HepG2 (cell line): ENCODE data around the gene GMEB2. TPM values are rescaled to one million over a fixed set of nuclear protein-coding genes. Genes with fewer than 3 reads are reported as not detected.

Experiments
- AKAP8 ChIP-seq: sonication (generic); formaldehyde crosslinking; IDR thresholded peaks from 2 replicates; pipeline ENCODE4 v1.5.1; 2020; ENCODE audit warnings: mild to moderate bottlenecking, missing genetic modification reagents
- ATRX ChIP-seq: sonication (generic); formaldehyde crosslinking; IDR thresholded peaks from 2 replicates; pipeline ENCODE4 v1.4.0; 2020; ENCODE audit warnings: missing genetic modification reagents, borderline replicate concordance
- CBFB ChIP-seq: sonication (generic); formaldehyde crosslinking; IDR thresholded peaks from 2 replicates; pipeline ENCODE4 v1.4.0; 2020; ENCODE audit warnings: missing genetic modification reagents
- FOXK2 ChIP-seq: fragments of 450-650 bp; IDR thresholded peaks from 2 replicates; pipeline ENCODE4 v1.6.1; 2016
- MEIS2 ChIP-seq: sonication (generic); formaldehyde crosslinking; IDR thresholded peaks from 2 replicates; pipeline ENCODE4 v1.9.0; 2021; ENCODE audit warnings: mild to moderate bottlenecking, missing genetic modification reagents
- PHF21A ChIP-seq: sonication (generic); formaldehyde crosslinking; IDR thresholded peaks from 2 replicates; pipeline ENCODE4 v1.5.0; 2020; ENCODE audit warnings: mild to moderate bottlenecking, missing genetic modification reagents
- POLR2AphosphoS5 ChIP-seq: IDR thresholded peaks from 2 replicates; pipeline ENCODE4 v1.6.1; 2012; ENCODE audit warnings: low read depth, low read length
- RAD21 ChIP-seq: fragments of 450-650 bp; formaldehyde crosslinking; IDR thresholded peaks from 2 replicates; pipeline ENCODE4 v1.5.0; 2020; ENCODE audit warnings: mild to moderate bottlenecking
- TEAD3 ChIP-seq: optimal IDR thresholded peaks from 2 replicates; pipeline ENCODE3; 2016; ENCODE audit warnings: borderline replicate concordance
- ZKSCAN1 ChIP-seq: fragments of 150-350 bp; IDR thresholded peaks from 2 replicates; pipeline ENCODE4 v1.6.1; 2014; ENCODE audit warnings: low read length
- ZKSCAN5 ChIP-seq: sonication (generic); formaldehyde crosslinking; IDR thresholded peaks from 2 replicates; pipeline ENCODE4 v1.5.1; 2020; ENCODE audit warnings: mild to moderate bottlenecking, missing genetic modification reagents
- ZNF598 ChIP-seq: sonication (generic); formaldehyde crosslinking; IDR thresholded peaks from 2 replicates; pipeline ENCODE4 v1.5.1; 2020; ENCODE audit warnings: mild to moderate bottlenecking, missing genetic modification reagents, borderline replicate concordance
- ZNF614 ChIP-seq: IDR thresholded peaks from 2 replicates; pipeline ENCODE4 v1.6.1; 2018; ENCODE audit warnings: missing biosample characterization, missing genetic modification reagents, inconsistent platforms, borderline replicate concordance
- ZNF75D ChIP-seq: sonication (generic); formaldehyde crosslinking; IDR thresholded peaks from 2 replicates; pipeline ENCODE4 v1.8.1; 2023; ENCODE audit warnings: missing genetic modification reagents, mild to moderate bottlenecking, borderline replicate concordance
- polyA plus RNA-seq, 8 experiments: library from polyadenylated mRNA; depleted of rRNA in 3 of 8; stranded (reverse) in 7 of 8; unstranded in 1 of 8; fragments of >200 nt; fragmentation: Illumina TruSeq in 4 of 8; extraction: Trizol in 4 of 8; gene quantifications; 2 replicates each; pipeline versions ENCODE4 v1.2.1 to v1.2.3, GENCODE V29; 2011 to 2016; ENCODE audit warnings: low read depth in 4 of 8, missing spikeins in 1 of 8, mixed read lengths in 1 of 8; ENCODE audit not compliant: insufficient read depth in 1 of 8
- total RNA-seq, 5 experiments: library from RNA; depleted of rRNA; stranded (reverse); fragments of >200 nt; fragmentation: Illumina TruSeq; extraction: Trizol; gene quantifications; 2 replicates each; pipeline ENCODE4 v1.2.3, GENCODE V29; 2016; ENCODE audit warnings: low read depth in 1 of 5
- TF ChIP-seq, protein P1 (sequence below): sonication (generic); formaldehyde crosslinking; IDR thresholded peaks from 2 replicates; pipeline ENCODE4 v1.4.0; 2020; ENCODE audit warnings: missing genetic modification reagents
- TF ChIP-seq, protein P2 (sequence below): sonication (generic); formaldehyde crosslinking; IDR thresholded peaks from 2 replicates; pipeline ENCODE4 v1.4.0; 2020; ENCODE audit warnings: mild to moderate bottlenecking, missing genetic modification reagents
- TF ChIP-seq, protein P3 (sequence below): sonication (generic); formaldehyde crosslinking; IDR thresholded peaks from 2 replicates; pipeline ENCODE4 v1.5.1; 2020; ENCODE audit warnings: mild to moderate bottlenecking, missing genetic modification reagents, moderate library complexity

GMEB2 gene
- total and polyA plus RNA-seq, 2 of the 13 experiments (the other 11 are each of a cell fraction or from before 2014, with no cell fraction given) = 10.6 to 12.4 TPM

DNA sequence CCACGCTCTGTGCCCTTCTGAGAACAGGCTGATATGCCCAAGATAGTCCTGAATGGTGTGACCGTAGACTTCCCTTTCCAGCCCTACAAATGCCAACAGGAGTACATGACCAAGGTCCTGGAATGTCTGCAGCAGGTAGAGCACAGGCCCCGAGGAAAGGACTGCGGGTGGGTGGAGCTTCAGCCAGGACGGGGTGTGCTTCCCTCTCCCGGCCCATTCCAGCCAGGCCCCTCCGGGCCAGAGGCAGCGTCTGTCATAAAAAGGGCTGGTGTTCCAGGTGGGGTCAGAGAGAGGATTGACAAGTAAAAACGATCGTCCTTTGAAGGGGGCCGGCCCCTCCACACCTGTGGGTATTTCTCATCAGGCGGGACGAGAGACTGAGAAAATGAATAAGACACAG, 32.5 kb upstream of the GMEB2 start (continued):
- TF ChIP-seq, protein P1, sequence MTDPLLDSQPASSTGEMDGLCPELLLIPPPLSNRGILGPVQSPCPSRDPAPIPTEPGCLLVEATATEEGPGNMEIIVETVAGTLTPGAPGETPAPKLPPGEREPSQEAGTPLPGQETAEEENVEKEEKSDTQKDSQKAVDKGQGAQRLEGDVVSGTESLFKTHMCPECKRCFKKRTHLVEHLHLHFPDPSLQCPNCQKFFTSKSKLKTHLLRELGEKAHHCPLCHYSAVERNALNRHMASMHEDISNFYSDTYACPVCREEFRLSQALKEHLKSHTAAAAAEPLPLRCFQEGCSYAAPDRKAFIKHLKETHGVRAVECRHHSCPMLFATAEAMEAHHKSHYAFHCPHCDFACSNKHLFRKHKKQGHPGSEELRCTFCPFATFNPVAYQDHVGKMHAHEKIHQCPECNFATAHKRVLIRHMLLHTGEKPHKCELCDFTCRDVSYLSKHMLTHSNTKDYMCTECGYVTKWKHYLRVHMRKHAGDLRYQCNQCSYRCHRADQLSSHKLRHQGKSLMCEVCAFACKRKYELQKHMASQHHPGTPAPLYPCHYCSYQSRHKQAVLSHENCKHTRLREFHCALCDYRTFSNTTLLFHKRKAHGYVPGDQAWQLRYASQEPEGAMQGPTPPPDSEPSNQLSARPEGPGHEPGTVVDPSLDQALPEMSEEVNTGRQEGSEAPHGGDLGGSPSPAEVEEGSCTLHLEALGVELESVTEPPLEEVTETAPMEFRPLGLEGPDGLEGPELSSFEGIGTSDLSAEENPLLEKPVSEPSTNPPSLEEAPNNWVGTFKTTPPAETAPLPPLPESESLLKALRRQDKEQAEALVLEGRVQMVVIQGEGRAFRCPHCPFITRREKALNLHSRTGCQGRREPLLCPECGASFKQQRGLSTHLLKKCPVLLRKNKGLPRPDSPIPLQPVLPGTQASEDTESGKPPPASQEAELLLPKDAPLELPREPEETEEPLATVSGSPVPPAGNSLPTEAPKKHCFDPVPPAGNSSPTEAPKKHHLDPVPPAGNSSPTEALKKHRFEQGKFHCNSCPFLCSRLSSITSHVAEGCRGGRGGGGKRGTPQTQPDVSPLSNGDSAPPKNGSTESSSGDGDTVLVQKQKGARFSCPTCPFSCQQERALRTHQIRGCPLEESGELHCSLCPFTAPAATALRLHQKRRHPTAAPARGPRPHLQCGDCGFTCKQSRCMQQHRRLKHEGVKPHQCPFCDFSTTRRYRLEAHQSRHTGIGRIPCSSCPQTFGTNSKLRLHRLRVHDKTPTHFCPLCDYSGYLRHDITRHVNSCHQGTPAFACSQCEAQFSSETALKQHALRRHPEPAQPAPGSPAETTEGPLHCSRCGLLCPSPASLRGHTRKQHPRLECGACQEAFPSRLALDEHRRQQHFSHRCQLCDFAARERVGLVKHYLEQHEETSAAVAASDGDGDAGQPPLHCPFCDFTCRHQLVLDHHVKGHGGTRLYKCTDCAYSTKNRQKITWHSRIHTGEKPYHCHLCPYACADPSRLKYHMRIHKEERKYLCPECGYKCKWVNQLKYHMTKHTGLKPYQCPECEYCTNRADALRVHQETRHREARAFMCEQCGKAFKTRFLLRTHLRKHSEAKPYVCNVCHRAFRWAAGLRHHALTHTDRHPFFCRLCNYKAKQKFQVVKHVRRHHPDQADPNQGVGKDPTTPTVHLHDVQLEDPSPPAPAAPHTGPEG (CRISPR knock-in tag) = no peak
- TF ChIP-seq FOXK2 (no peak), ZKSCAN5 (no peak), RAD21 (CRISPR knock-in tag) (0 out of 2 replicates have a peak, but pooled peaks have one; percentile 20), ATRX (CRISPR knock-in tag) (no peak), MEIS2 (CRISPR knock-in tag) (no peak), TEAD3 (CRISPR knock-in tag) (peak; percentile 38), CBFB (CRISPR knock-in tag) (no peak), ZNF598 (CRISPR knock-in tag) (no peak), ZNF75D (CRISPR knock-in tag) (no peak), POLR2AphosphoS5 (0 out of 2 replicates have a peak, but pooled peaks have one; percentile 27), ZKSCAN1 (no peak), PHF21A (CRISPR knock-in tag) (no peak), ZNF614 (CRISPR knock-in tag) (no peak), AKAP8 (CRISPR knock-in tag) (no peak)
- TF ChIP-seq, protein P2, sequence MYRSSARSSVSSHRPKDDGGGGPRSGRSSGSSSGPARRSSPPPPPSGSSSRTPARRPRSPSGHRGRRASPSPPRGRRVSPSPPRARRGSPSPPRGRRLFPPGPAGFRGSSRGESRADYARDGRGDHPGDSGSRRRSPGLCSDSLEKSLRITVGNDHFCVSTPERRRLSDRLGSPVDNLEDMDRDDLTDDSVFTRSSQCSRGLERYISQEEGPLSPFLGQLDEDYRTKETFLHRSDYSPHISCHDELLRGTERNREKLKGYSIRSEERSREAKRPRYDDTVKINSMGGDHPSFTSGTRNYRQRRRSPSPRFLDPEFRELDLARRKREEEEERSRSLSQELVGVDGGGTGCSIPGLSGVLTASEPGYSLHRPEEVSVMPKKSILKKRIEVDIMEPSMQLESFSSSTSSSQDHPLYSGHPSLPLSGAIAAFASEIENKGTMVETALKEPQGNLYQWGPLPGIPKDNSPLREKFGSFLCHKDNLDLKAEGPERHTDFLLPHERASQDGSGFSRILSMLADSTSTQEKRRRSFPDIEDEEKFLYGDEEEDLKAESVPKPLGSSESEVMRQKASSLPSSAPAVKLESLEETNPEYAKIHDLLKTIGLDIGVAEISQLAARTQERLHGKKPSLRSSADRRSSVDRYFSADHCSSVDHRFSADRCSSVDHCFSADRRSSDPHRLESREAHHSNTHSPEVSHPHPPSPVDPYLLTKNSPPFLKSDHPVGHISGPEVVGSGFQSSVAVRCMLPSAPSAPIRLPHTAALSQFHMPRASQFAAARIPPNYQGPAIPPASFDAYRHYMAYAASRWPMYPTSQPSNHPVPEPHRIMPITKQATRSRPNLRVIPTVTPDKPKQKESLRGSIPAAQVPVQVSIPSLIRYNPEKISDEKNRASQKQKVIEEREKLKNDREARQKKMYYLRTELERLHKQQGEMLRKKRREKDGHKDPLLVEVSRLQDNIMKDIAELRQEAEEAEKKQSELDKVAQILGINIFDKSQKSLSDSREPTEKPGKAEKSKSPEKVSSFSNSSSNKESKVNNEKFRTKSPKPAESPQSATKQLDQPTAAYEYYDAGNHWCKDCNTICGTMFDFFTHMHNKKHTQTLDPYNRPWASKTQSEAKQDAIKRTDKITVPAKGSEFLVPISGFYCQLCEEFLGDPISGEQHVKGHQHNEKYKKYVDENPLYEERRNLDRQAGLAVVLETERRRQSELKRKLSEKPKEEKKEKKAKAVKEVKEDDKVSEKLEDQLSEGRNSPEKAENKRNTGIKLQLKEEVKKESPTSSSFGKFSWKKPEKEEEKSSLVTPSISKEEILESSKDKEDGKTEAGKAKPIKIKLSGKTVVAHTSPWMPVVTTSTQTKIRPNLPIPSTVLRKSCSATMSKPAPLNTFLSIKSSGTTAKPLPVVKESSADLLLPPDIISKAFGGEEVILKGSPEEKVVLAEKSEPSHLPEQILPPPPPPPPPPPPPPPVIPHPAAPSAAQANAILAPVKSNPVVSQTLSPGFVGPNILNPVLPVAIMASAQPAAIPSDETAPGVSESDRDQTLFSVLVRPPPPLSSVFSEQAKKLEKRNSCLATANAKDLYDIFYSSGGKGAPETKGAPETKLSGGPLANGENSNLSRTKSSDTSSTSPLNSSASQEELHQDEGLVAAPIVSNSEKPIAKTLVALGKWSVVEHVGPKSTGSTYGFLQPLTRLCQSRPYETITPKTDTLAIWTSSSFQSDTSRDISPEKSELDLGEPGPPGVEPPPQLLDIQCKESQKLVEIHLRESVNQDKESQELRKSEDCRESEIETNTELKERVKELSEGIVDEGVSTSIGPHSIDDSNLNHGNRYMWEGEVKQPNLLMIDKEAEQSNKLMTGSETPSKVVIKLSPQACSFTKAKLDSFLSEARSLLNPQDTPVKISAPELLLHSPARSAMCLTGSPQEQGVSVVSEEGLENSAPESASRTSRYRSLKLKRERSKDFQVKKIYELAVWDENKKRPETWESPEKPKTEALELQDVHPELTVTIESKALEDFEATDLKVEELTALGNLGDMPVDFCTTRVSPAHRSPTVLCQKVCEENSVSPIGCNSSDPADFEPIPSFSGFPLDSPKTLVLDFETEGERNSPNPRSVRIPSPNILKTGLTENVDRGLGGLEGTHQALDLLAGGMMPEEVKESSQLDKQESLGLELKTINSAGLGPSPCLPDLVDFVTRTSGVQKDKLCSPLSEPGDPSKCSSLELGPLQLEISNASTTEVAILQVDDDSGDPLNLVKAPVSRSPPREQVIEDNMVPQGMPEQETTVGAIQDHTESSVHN = no peak
- TF ChIP-seq, protein P3, sequence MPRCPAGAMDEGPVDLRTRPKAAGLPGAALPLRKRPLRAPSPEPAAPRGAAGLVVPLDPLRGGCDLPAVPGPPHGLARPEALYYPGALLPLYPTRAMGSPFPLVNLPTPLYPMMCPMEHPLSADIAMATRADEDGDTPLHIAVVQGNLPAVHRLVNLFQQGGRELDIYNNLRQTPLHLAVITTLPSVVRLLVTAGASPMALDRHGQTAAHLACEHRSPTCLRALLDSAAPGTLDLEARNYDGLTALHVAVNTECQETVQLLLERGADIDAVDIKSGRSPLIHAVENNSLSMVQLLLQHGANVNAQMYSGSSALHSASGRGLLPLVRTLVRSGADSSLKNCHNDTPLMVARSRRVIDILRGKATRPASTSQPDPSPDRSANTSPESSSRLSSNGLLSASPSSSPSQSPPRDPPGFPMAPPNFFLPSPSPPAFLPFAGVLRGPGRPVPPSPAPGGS = no peak
